ENCODE data around the gene ATP2C2. TPM values are rescaled to one million over a fixed set of nuclear protein-coding genes. Genes with fewer than 3 reads are reported as not detected.

The ATP2C2 gene
- total and polyA plus RNA-seq, 2 of the 8 experiments (the other 6 are each of a cell fraction or from before 2014, with no cell fraction given): 1.2 to 2.8 TPM

GRCh38 chr16:84357191-84357651 is 11.1 kb upstream of the ATP2C2 start:
- no peaks in the 10 kb centered on the region for H3K9me3 ChIP-seq (ENCODE audit: insufficient read depth in 2 of 2, low read depth in 1 of 2, low read length in 1 of 2)
- no peaks in the 10 kb centered on the region for H3K27me3 ChIP-seq (replicated peaks in 1 of 4; ENCODE audit: control insufficient read depth in 3 of 4, extremely low read depth in 1 of 4, insufficient read depth in 3 of 4, low read length in 3 of 4)
- FAIRE-seq: no peak

More at GRCh38 chr16:84357191-84357651, 11.1 kb upstream of the ATP2C2 start:
- Histone ChIP-seq H3K4me3 (ENCODE audit: extremely low read depth in 1 of 4, insufficient read depth in 2 of 4, low read depth in 3 of 4, low read length in 4 of 4) (no peak overlapping the region), H4K5ac (ENCODE audit: insufficient read length, low read depth, low read length) (no peak overlapping the region), H3K56ac (replicated peaks; ENCODE audit: insufficient read length, low read depth, low read length) (no peak overlapping the region), H3K4me2 (ENCODE audit: insufficient read depth in 1 of 2, low read depth in 2 of 2, low read length in 2 of 2) (no peak overlapping the region), H2AK5ac (ENCODE audit: low read depth, low read length) (no peak overlapping the region), H2BK15ac (ENCODE audit: low read length) (no peak overlapping the region), H2BK120ac (replicated peaks; ENCODE audit: low read depth, low read length) (no peak overlapping the region), H3K4ac (replicated peaks; ENCODE audit: insufficient read length, low read depth, low read length) (no peak overlapping the region), H2AFZ (ENCODE audit: low read length) (no peak overlapping the region), H3K79me2 (ENCODE audit: control insufficient read depth in 1 of 2, insufficient read depth in 2 of 2, low read length in 2 of 2) (no peaks in the 10 kb centered on the region), H2BK12ac (ENCODE audit: low read depth, low read length) (no peak overlapping the region), H4K8ac (ENCODE audit: extremely low read depth, insufficient read depth, low read length) (no peak overlapping the region), H3K9ac (replicated peaks in 1 of 4; ENCODE audit: extremely low read depth in 1 of 4, low read depth in 3 of 4, low read length in 3 of 4) (no peak overlapping the region), H4K20me1 (replicated peaks in 1 of 2; ENCODE audit: control insufficient read depth in 1 of 2, insufficient read depth in 2 of 2, low read length in 2 of 2) (no peaks in the 10 kb centered on the region), H3K79me1 (ENCODE audit: low read depth, low read length) (no peaks in the 10 kb centered on the region), H3K36me3 (ENCODE audit: control insufficient read depth in 2 of 4, insufficient read depth in 4 of 4, low read length in 3 of 4) (no peaks in the 10 kb centered on the region), H3K4me1 (replicated peaks in 1 of 4; ENCODE audit: control insufficient read depth in 3 of 4, insufficient read depth in 4 of 4, low read length in 3 of 4) (peaks cover 0 to 2% (median 0%) of the 10 kb centered on the region in 4 experiments; a peak in 3 of 7 replicates), H3K27ac (ENCODE audit: low read depth, low read length) (no peak overlapping the region), H3K23ac (ENCODE audit: insufficient read length) (no peak overlapping the region), H2BK5ac (ENCODE audit: low read depth, low read length) (no peak overlapping the region), H3K18ac (ENCODE audit: extremely low read depth, low read length) (no peak overlapping the region), H3K23me2 (ENCODE audit: low read depth, low read length) (peaks cover 5% of the 10 kb centered on the region; the same call in 1 of the 2 replicates), H3K14ac (ENCODE audit: insufficient read length) (no peak overlapping the region), H2BK20ac (ENCODE audit: low read length) (no peak overlapping the region), H4K91ac (replicated peaks; ENCODE audit: insufficient read length, low read length) (no peak overlapping the region)
- CTCF ChIA-PET (ENCODE audit: partially characterized antibody): interaction anchor here (1.5 kb wide), 1 partner anchor 9 kb away, joined by 3 read pairs; no protein-coding TSS in a partner anchor
- TF ChIP-seq SAP30 (IDR thresholded peaks at IDR 0.05; ENCODE audit: insufficient read depth, insufficient replicate concordance, low read length) (no peak), POU5F1 (IDR thresholded peaks at IDR 0.05; ENCODE audit: low read depth, low read length) (no peak), RAD21 (IDR thresholded peaks at IDR 0.05 in 1 of 2, conservative IDR thresholded peaks at IDR 0.05 in 1 of 2; ENCODE audit: low read depth in 2 of 2, low read length in 2 of 2) (no peak), POLR2AphosphoS5 (IDR thresholded peaks at IDR 0.05; ENCODE audit: low read depth, low read length) (no peak), TAF7 (optimal IDR thresholded peaks at IDR 0.05; ENCODE audit: borderline replicate concordance, low read depth, low read length) (no peak)
- no peak for DNase-seq (ENCODE audit: low read depth in 1 of 2, low spot score in 2 of 2)
- POLR2A ChIA-PET (ENCODE audit: partially characterized antibody): no interaction called here
- WGBS, 2 experiments (ENCODE audit: extremely low coverage in 1 of 2, insufficient coverage in 1 of 2, insufficient read length in 1 of 2, insufficient replicate concordance in 2 of 2, low coverage in 1 of 2, low lambda C conversion rate in 2 of 2, missing lambda C conversion rate in 1 of 2): 84% methylated on average over 9 of the region's 9 CpGs; no CpG with 5 or more reads in 1 of the 2 experiments

Measured in H1 (cell line).